MM.1S (cell line): ENCODE data around the gene PUM1.

Experiments
- DNase-seq: peaks from one replicate; pipeline ENCODE4 v3.0.0-alpha.2; 2015
- H2AFZ ChIP-seq: fragments of 300-600 bp; sonication (generic); 2 replicates; pipeline ENCODE4 v1.6.0; 2016; ENCODE audit warnings: antibody characterized with exemption, low read length
- H3F3A ChIP-seq: fragments of 300-600 bp; sonication (generic); 2 replicates; pipeline ENCODE4 v1.6.1; 2016; ENCODE audit warnings: mild to moderate bottlenecking, antibody characterized with exemption, low read length, moderate library complexity, mixed read lengths; ENCODE audit not compliant: insufficient read depth
- H3K27ac ChIP-seq: fragments of 300-600 bp; sonication (generic); 2 replicates; pipeline ENCODE4 v1.5.1; 2016; ENCODE audit warnings: mild to moderate bottlenecking, low read length
- H3K27me3 ChIP-seq: fragments of 300-600 bp; sonication (generic); replicated peaks from 2 replicates; pipeline ENCODE4 v1.6.0; 2016; ENCODE audit warnings: low read length; ENCODE audit not compliant: insufficient read depth
- H3K36me3 ChIP-seq: fragments of 300-600 bp; sonication (generic); replicated peaks from 2 replicates; pipeline ENCODE4 v1.6.1; 2016; ENCODE audit warnings: mild to moderate bottlenecking, low read length, mixed read lengths; ENCODE audit not compliant: insufficient read depth
- H3K4me1 ChIP-seq: fragments of 300-600 bp; sonication (generic); 2 replicates; pipeline ENCODE4 v1.6.1; 2016; ENCODE audit warnings: low read length, mixed read lengths
- H3K4me2 ChIP-seq: fragments of 300-600 bp; sonication (generic); 2 replicates; pipeline ENCODE4 v1.6.0; 2016; ENCODE audit warnings: low read depth, low read length
- H3K4me3 ChIP-seq: fragments of 300-600 bp; sonication (generic); 2 replicates; pipeline ENCODE4 v1.5.1; 2016; ENCODE audit warnings: low read length, mixed read lengths
- H3K79me2 ChIP-seq: fragments of 300-600 bp; sonication (generic); 2 replicates; pipeline ENCODE4 v1.6.1; 2016; ENCODE audit warnings: mixed run types, low read length, mixed read lengths
- H3K9ac ChIP-seq: fragments of 300-600 bp; sonication (generic); 2 replicates; pipeline ENCODE4 v1.6.1; 2016; ENCODE audit warnings: low read length, mixed read lengths
- H3K9me2 ChIP-seq: fragments of 300-600 bp; sonication (generic); replicated peaks from 2 replicates; pipeline ENCODE4 v1.6.1; 2016; ENCODE audit warnings: mild to moderate bottlenecking, low read length, mixed read lengths; ENCODE audit not compliant: insufficient read depth
- H3K9me3 ChIP-seq: fragments of 300-600 bp; sonication (generic); replicated peaks from 2 replicates; pipeline ENCODE4 v1.6.1; 2016; ENCODE audit warnings: mild to moderate bottlenecking, low read length, mixed read lengths; ENCODE audit not compliant: insufficient read depth
- H4K20me1 ChIP-seq: fragments of 300-600 bp; sonication (generic); 2 replicates; pipeline ENCODE4 v1.6.1; 2016; ENCODE audit warnings: mild to moderate bottlenecking, low read length, moderate library complexity, mixed read lengths; ENCODE audit not compliant: insufficient read depth
- CTCF ChIP-seq: fragments of 300-600 bp; sonication (generic); IDR thresholded peaks from 2 replicates; pipeline ENCODE4 v1.5.1; 2016; ENCODE audit warnings: antibody characterized with exemption, low read length, mixed read lengths
- EZH2 ChIP-seq: fragments of 300-600 bp; sonication (generic); optimal IDR thresholded peaks from 2 replicates; pipeline ENCODE3; 2017; ENCODE audit warnings: low read depth, mild to moderate bottlenecking, antibody characterized with exemption, low read length, mixed read lengths
- EZH2phosphoT487 ChIP-seq: fragments of 300-600 bp; sonication (generic); IDR thresholded peaks from 2 replicates; pipeline ENCODE4 v1.6.1; 2018; ENCODE audit warnings: antibody characterized with exemption, low read length

PUM1 gene

GRCh38 chr1:30900931-30901560 is 164.5 kb downstream of the PUM1 start:
- no peak overlapping the region for H3K4me3 ChIP-seq
- no peak for TF ChIP-seq EZH2
- TF ChIP-seq EZH2phosphoT487 = no peak
- no peak for TF ChIP-seq CTCF
- no peak for DNase-seq
- no peaks in the 10 kb centered on the region for H4K20me1 ChIP-seq
- H3K9me3 ChIP-seq = no peaks in the 10 kb centered on the region
- no peaks in the 10 kb centered on the region for H3K4me1 ChIP-seq
- H3K79me2 ChIP-seq = no peaks in the 10 kb centered on the region
- H3K9me2 ChIP-seq = no peaks in the 10 kb centered on the region
- no peak overlapping the region for H3K9ac ChIP-seq
- no peaks in the 10 kb centered on the region for H3K36me3 ChIP-seq
- H3K27ac ChIP-seq = no peak overlapping the region
- no peak overlapping the region for H3K4me2 ChIP-seq
- H3K27me3 ChIP-seq = peaks cover 18% of the 10 kb centered on the region
- H3F3A ChIP-seq = no peaks in the 10 kb centered on the region
- no peak overlapping the region for H2AFZ ChIP-seq

- no peaks in the 10 kb centered on the region for H3K36me3 ChIP-seq
- peaks cover 21% of the 10 kb centered on the region for H3K27me3 ChIP-seq
- H3K9me3 ChIP-seq = no peaks in the 10 kb centered on the region
- H2AFZ ChIP-seq = no peak overlapping the region
- H3K4me1 ChIP-seq = no peaks in the 10 kb centered on the region
- H3K79me2 ChIP-seq = no peaks in the 10 kb centered on the region
- no peak overlapping the region for H3K27ac ChIP-seq
- no peak overlapping the region for H3K9ac ChIP-seq
- H4K20me1 ChIP-seq = no peaks in the 10 kb centered on the region
- H3K4me2 ChIP-seq = no peak overlapping the region
- no peaks in the 10 kb centered on the region for H3K9me2 ChIP-seq
- no peak overlapping the region for H3K4me3 ChIP-seq
- DNase-seq = no peak
- H3F3A ChIP-seq = no peaks in the 10 kb centered on the region
- TF ChIP-seq EZH2 (no peak), CTCF (no peak), EZH2phosphoT487 (no peak)
Observed at GRCh38 chr1:30900486-30900885, 165.0 kb downstream of the PUM1 start.

GRCh38 chr1:30899577-30900389 is 165.7 kb downstream of the PUM1 start:
- H3K9me2 ChIP-seq = no peaks in the 10 kb centered on the region
- no peaks in the 10 kb centered on the region for H3K36me3 ChIP-seq
- H4K20me1 ChIP-seq = no peaks in the 10 kb centered on the region
- H3K9me3 ChIP-seq = no peaks in the 10 kb centered on the region
- H3F3A ChIP-seq = no peaks in the 10 kb centered on the region
- H3K4me1 ChIP-seq = no peaks in the 10 kb centered on the region
- no peak for DNase-seq
- no peak for TF ChIP-seq EZH2phosphoT487
- no peak for TF ChIP-seq EZH2
- TF ChIP-seq CTCF = no peak
- H3K27ac ChIP-seq = no peak overlapping the region
- no peak overlapping the region for H3K9ac ChIP-seq
- H3K4me2 ChIP-seq = no peak overlapping the region
- peaks cover 27% of the 10 kb centered on the region for H3K27me3 ChIP-seq
- H3K4me3 ChIP-seq = no peak overlapping the region
- no peaks in the 10 kb centered on the region for H3K79me2 ChIP-seq
- no peak overlapping the region for H2AFZ ChIP-seq
